SIG-M5 treated with dmso at 0.1 percent for 504 hours (cell line): Measurements from ENCODE around the gene SRGN.
"Not testable (repeated sequence)": the region's sequence is repeated elsewhere in the genome, so short reads cannot be mapped to it uniquely, and the experiment has no call there.

Experiments used
- DNase-seq: peaks from one replicate; lab custom pipeline; 2025; ENCODE audit not compliant: unreplicated experiment; lab: John Stamatoyannopoulos, UW

Gene SRGN, protein sequence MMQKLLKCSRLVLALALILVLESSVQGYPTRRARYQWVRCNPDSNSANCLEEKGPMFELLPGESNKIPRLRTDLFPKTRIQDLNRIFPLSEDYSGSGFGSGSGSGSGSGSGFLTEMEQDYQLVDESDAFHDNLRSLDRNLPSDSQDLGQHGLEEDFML

DNA sequence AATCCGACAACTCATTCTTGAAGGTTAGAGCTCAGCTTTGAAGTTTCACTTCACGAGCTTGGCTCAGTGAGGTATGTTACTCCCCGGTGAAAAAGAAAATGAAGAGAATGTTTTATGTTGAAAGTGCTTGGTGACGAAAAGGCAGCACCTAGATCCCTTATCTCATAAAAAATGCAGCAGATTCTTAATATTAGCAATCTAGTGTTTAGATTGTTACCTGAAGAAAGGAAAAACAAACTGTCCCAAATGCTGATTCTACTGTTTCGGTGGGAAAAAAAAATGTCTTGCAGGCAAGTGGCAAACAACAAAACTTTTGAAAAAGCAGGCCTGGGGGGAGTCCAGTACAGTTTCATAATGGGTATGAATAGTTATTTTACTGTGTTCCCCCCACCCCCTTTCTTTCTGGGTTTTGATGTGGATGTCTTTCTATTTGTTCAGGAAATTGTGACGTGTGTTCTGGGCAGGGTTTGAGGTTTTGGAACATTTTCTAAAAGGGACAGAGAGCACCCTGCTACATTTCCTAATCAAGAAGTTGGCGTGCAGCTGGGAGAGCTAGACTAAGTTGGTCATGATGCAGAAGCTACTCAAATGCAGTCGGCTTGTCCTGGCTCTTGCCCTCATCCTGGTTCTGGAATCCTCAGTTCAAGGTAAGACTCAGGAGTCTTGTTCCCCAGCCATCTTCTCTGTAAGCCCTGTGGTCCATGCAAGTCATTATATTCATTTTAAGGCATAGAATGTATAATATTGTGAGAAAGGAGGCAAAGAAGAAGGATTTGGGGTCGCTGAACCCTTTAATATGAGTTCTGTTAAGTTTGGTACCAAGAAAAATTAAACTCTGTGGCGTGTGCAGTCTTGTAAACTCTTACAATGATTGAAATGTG, at the start of gene SRGN:
TSS of gene SRGN (plus strand) at position 514 of the 881 bp plus-strand sequence. CDS start at position 569, 55 bp downstream.
- peak; percentile 98 for DNase-seq

DNA sequence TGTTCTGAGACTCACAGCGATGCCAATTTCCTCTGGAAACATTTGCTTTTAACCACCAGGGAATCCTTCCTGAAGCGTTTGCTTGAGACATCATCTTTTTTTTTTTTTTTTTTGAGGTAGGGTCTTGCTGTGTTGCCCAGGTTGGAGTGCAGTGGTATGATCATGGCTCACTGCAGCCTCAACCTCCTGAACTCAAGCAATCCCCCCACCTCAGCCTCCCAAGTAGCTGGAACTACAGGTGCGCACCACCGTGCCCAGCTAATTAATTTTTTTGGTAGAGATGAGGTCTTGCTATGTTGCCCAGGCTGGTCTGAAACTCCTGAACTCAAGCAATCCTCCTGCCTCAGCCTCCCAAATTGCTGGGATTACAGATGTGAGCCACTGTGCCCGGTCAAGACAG, 47.0 kb upstream of the SRGN start:
- DNase-seq: not testable (repeated sequence)

DNA sequence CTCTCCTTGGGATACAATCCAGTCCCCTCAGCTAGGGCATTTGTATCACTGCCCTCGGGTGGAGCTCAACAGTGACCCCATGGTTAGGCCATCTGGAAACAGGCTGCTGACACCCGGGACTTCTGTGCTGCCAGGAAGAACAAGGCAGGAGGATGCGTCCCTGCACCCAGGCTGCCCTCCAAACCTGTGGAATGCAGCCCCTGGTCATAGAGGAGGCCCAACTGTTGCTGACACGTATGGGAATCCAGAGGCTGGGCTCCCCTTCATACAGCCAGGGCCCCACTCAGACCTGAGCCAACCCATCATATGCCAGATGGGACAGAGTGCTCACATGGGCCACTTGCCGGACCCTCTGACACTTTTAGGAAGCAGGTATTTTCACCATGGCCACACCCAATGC, 45.5 kb upstream of the SRGN start:
- DNase-seq: no peak

DNA sequence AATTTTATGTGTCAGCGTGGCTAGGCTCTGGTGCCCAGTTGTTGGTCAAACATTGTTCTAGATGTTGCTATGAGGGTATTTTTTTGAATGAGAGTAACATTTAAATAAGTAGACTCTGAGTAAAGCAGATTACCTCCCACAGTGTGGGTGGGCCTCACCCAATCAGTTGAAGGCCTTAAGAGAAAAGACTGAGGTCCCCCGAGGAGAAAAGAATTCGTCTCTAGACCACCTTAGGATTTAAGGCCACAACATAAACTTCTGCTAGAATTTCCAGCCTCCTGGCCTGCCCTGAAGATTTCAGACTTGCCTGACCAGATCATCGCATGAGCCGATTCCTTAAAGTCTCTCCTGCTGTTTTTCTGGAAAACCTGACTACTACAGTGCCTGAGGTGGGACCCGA, 45.1 kb upstream of the SRGN start:
- no peak for DNase-seq

DNA sequence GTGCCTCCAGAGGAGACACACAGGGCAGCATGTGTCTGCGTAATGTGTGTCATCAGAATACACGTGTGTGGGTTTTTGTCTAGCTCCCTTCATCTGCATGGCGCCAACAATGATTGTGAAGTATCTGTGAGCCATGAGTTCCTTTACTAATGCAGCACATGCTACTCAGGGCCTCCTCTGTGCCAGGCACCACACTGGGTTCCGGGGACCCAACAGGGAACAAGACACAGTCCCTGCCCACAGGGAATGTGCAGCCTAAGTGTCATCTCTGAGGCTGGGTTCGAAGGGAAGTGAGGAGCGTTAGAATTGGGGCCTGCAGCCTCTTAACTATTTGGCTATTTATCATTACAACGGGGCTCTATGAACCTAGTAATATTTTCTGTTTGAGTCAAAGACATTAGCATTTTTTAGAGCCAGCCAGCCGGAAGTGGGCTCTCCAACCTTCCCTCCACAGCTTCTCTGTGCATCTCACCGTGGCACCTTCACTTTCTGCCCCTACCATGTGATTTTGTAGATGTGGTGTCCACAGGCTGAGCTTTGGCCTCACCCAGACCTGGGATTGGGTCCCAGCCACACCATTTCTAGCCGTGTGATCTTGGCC, 43.9 kb upstream of the SRGN start:
- DNase-seq: no peak

DNA sequence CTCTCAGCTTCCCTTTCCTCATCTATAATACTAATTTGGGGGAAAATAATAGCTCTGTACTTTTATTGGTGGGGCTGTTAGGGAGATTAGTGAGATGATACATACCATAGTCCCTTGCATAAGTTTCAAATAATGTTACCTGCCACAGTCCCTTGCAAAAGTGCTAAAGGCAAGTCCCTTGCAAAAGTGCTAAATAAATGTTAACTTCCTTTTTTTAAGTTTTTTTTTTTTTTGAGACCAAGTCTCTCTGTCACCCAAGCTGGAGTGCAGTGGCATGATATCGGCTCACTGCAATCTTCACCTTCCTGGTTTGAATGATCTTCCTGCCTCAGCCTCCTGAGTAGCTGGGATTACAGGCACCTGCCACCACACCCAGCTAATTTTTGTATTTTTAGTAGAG, 43.4 kb upstream of the SRGN start:
- DNase-seq: peak; percentile 77

DNA sequence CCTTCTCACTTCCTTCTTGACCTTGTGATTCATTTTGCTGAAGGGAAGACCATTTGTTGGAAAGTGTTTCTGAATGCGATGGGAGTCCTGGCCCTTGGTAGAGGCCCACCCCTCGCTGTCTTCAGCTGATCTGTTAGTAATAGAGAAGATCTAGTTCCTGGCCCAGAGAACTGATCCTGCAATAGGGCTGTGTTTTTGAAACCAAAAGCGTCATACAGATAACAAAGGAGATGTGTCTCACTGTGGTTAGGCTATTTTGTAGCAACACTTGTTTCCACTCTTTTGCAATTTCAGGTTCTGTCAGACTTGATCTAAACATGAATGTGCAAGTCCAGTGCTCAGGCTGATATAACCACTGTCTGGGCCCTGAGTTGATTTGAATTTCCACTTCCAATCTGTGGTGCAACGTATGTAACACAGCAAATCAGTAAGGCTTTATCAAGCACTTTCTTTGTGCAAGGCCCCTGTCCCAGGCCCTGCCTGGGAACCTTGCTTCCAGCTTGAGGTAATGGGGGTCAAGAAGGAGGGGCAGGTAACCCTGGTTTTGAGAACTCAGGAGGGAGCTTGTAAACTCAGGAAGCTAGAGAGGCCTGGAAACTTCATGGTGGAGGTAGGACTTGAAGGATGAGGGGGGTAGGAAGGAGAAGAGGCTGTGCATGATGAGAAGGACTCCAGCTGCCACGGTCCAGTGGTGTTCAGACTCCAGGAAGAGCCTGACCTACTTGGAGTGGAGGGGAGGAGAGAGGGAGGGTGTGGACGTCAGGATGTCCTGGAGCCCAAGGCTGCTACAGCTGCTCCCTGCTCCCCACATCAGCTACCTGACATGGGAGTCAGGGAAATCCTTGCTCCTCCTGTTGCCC, 42.2 kb upstream of the SRGN start:
- peak; percentile 92 for DNase-seq

DNA sequence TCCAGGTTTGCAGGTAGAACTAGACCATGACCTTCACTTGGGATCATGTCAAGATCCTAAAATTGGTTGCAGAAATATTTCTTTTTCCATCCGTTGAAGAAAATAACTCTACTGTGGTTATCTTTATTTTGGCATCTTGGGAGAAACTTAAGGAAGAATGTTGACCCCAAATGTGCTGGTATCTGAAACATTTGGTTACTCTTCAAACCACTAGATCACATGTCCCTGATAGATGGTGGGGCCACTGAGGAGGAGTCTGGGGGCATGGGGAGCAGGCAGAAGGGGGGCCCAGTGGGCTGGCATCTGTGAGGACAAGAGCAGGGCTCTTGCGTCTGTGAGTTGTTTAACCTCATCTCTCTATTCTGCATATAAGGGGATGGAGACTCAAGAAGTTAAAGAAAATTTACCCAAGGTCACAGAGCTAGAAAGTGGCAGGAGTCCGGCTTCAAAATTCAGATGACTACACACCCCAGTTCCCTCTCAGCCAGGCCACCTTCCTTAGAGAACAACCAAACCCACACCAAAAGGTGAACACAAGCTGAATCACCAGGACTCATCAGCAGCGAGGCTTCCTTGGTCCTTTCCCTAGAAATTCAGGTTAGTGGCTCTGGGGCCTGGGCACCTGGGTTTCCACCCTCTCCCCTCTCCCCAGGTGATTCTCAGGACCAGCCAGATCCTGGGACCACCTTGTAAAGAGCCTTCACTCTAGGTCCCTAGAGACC, 40.6 kb upstream of the SRGN start:
- DNase-seq: no peak

DNA sequence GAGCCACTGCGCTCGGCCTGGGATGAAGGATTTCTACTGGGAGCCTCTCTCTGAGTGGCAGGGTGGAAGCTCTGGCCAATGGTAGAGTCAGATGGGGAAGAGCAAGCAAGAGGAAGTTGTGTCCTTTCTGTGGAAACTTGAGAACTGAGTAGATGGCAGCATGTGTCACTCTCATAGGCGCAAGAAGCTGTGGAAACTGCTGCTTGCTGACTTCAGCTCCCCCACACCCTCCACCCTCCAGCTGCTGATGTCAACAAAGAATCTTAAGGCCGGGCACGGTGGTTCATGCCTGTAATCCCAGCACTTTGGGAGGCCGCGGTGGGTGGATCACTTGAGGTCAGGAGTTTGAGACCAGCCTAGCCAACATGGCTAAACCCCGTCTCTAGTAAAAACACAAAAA, 39.8 kb upstream of the SRGN start:
- DNase-seq: peak; percentile 96

DNA sequence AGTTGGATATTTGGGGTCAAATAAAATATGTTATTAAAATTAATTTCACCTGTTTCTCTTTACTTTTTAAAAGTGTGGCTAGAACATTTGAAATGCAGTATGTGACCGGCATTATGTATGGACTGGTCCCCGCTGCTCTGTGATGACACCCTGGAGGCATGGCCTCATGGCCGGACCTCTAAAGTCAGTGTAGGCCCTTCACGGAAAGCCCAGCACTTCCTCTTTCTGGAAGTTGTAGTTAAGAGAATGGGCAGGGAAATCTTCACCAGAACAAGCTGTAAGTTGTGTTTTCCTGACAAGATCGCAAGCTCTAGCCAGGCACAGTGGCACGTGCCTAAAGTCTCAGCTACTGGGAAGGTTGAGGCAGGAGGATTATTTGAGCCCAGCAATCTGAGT, 38.3 kb upstream of the SRGN start:
- DNase-seq: peak; percentile 52

DNA sequence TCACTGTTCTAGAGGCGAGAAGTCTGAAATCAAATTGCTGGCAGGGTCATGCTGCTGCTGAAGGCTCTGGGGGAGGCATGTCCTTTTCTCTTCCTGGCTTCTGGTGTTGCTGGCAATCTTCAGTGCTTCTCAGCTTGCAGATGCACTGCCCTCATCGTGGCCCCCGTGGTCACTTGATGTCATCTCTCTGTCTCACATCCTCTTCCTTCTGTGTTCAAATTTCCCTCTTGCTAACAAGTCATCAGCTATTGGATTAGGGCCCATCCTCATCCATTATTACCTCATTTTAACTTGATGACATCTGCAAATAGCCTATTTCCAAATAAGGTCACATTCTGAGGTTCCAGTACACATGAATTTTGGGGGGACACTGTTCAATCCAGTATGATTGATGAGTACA, 36.6 kb upstream of the SRGN start:
- DNase-seq: peak; percentile 69

DNA sequence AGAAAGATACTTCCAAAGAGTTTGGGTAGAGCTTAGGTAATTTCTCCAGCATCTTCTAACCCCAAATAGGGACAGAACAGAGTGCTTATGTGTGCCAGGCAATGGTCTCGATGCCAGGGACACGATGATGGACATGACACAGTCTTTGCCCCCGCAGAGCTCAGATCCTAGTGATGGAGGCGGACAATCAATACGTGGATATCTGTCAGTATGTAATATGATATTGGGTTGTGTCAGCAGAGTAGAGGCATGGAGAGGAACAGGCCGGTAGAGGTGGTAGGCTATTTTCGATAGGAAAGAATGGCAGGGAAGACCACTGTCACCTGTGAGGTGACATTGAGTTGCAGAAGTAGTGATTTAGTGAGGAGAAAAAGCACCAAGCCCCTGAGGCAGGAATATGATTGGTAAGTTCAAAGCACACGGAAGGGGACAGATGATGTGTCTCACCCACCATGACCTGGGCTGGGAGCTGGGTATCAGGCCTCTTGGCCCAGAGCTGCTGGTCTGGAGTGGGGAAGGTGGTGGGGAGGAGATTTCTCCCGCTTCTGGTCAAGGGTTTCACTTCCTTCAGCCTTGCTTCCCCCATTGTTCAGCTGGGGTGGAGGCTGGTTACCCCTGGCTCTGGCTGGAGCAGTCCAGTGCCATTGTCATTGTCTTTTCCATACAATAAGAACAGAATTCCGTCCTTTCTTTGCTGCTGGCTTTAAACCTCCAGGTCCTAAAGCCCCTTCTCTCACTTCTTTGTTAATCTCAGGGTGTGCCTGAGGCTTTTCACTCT, 36.0 kb upstream of the SRGN start:
- DNase-seq: no peak

DNA sequence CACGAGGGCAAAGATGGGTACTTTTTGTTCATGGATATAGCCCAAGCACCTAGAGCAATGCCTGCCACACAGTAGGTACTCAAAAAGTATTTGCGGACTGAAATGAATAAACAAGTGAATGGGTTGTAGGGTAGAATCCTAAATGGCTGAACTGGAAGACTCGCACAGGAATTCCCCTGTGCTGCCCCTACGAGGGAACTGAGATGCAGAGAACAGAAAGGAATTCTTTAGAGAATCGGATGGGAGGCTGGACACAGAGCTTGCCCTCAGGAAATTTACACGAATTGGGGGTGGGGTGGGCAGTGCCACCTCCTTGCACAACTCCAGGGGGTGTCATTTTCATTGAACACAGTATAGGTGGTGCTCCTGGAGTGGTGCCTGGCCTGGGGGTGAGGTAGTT, 35.2 kb upstream of the SRGN start:
- no peak for DNase-seq

DNA sequence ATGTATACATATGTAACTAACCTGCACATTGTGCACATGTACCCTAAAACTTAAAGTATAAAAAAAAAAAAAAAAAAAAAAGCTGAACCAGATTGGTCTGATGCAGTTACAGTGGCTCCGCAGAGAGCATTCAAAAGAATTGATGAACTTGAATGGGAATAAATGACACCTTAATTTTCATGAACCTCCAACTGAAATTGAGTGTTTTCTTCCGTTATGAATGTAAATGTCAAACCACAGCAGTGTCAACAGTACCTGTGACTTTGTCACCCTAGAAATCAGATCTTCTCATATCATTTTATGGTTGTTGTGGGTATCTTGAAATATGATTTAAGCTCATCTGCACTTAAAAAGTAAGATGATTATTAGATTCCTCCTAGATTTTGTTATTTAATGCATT, 32.7 kb upstream of the SRGN start:
- no peak for DNase-seq

DNA sequence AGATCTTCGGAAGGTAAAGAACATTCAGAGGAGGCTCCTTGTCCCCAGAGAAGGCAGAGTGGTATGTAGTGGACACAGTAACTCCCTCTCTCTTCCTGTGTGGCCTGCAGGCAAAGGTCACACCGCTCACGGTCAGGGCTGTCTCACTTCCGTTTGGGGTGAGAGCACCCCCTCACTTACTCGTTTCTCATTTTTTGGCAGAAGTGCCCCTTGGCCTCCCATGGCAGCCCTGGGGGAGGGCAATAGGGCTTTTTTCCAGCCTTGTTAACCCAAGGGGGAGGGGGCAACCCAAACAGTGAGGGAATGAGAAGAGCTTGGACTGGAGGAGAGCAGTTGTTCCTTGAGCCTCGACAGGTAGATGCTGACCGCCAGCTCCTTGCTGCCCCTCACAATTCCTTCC, 31.8 kb upstream of the SRGN start:
- no peak for DNase-seq

DNA sequence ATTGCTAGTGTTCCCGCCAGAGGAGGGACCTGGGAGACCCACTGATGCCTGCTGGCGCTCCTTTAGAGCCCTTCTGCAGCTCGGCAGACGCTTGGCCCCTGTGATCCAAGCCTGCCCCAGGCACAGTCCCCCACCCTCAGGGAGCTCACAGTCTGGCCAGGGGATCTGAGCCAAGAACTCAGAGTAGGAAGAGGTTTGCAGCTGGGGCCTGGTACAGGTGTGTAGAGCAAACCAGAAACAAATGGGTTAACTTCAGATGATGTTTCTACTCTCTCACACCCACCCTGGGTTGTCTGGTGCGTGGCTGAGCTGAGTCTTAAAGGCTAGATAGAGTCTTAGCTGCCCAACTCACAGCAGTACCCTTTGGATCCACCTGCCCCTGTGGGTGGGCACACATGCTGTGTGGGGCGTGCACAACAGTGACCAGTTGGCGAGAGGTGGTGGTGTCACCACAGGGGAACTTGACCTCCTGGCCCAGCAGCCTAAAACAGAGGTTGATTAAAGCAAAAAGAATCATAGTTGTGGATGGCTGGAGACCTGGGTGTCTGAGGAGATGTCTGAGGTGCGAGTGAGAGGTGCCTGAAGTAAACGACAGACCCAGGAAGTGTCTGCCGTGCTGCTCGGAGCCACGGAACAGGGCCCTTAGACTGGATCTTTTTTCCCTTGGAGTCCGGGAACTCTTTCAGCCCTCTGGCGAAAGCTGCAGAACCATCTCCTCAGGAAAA, 31.2 kb upstream of the SRGN start:
- DNase-seq: no peak

DNA sequence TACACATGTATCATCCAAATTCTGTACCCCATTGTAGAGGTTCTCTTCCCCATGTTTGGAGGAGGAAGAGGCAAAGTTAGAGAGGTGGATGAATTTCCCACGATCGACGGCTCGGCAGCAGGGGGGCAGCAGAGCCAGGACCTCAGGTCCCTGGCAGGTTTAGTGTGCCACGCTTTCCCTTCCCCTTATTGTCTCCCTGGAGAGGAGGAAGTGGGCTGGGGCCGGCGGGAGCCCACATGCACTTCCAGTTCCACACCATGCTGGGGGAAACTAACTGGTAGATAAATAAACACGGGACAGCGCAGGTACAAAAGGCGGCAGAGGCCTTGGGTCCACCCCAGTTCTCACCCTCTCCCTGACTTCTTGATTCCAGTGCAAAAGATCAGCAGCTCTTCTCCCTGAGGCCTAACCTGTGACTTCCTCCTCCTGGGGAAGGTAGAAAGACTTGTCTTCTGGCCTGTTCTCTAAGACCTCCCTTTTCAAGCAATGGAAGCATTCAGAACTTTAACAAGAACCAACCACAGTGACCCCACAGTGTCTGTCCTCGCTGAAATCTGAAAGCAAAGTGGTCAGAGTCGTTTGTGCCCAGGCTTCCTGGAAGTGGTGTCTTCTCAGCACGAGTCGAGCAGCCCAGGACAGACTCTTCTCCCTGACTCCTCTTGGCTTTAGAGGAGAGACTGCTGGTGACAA, 30.5 kb upstream of the SRGN start:
- DNase-seq: peak; percentile 79

DNA sequence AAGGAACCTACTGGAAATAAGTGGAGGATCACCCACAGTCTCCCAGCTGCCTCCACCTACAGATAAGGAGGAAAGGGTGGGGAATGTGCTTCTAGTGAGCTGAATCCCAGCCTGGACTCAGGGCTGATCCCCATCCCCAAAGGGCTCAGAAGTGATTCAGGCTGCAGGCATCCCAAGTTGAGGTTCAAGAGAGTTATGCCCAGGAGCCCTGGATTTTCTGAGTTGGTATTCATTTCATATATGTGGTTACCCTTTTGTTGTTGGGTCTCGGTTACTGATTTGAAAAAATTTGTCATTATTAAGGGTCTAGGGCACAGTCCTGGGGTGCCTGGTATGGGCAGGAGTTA, 30.0 kb upstream of the SRGN start:
- DNase-seq: no peak
